Gastrocnemius medialis (tissue), 4 donors: ENCODE data around the gene CACNA2D1. TPM values are rescaled to one million over a fixed set of nuclear protein-coding genes. Genes with fewer than 3 reads are reported as not detected.
A peak's percentile ranks its signal among the peaks of the same experiment; 100 is the strongest.

Source experiments
- ATAC-seq, 2 donors: fragments of 150-250 bp; one replicate each; pipeline ENCODE4 v1.9.1; 2016
- DNase-seq, 2 donors: peaks; one replicate each; pipeline ENCODE4 v3.0.0-alpha.2; 2019
- H3K27ac ChIP-seq, 4 donors: fragments of 200-600 bp; sonication (generic); 1 replicate in 1 of 4; 2 replicates in 3 of 4; pipeline ENCODE4 v1.5.1; 2016 to 2018; ENCODE audit warnings: mild to moderate bottlenecking in 2 of 4, moderate library complexity in 1 of 4
- H3K27me3 ChIP-seq, 3 donors: fragments of 200-600 bp; sonication (generic) in 2 of 3; 1 replicate in 1 of 3; 2 replicates in 2 of 3; pipeline versions ENCODE4 v1.5.1 to v1.6.0; 2016 to 2019; ENCODE audit warnings: mild to moderate bottlenecking in 1 of 3, moderate library complexity in 1 of 3
- H3K36me3 ChIP-seq, 2 donors: fragments of 200-600 bp; sonication (generic) in 1 of 2; one replicate each; pipeline ENCODE4 v1.5.1; 2017 to 2018
- H3K4me1 ChIP-seq, 2 donors: fragments of 200-600 bp; sonication (generic) in 1 of 2; one replicate each; pipeline ENCODE4 v1.5.1; 2016 to 2017; ENCODE audit warnings: mild to moderate bottlenecking in 2 of 2
- H3K4me3 ChIP-seq, 4 donors: fragments of 200-600 bp; sonication (generic) in 3 of 4; 1 replicate in 1 of 4; 2 replicates in 3 of 4; pipeline ENCODE4 v1.5.1; 2016 to 2019; ENCODE audit warnings: mild to moderate bottlenecking in 2 of 4
- H3K9me3 ChIP-seq, 3 donors: fragments of 200-600 bp; sonication (generic) in 2 of 3; 1 replicate in 1 of 3; 2 replicates in 2 of 3; pipeline ENCODE4 v1.5.1; 2016 to 2019
- CTCF ChIP-seq, 5 experiments: fragments of 450-650 bp in 3 of 5; fragments of 200-600 bp in 2 of 5; sonication (generic) in 2 of 5; IDR thresholded peaks in 4 of 5; conservative IDR thresholded peaks in 1 of 5; 1 replicate in 4 of 5; 2 replicates in 1 of 5; pipeline ENCODE4 v1.5.1; 2016 to 2019; ENCODE audit warnings: antibody characterized with exemption in 5 of 5, mild to moderate bottlenecking in 3 of 5, moderate library complexity in 3 of 5
- POLR2A ChIP-seq, 2 donors: fragments of 450-650 bp; IDR thresholded peaks; one replicate each; pipeline ENCODE4 v1.6.1; 2017; ENCODE audit warnings: antibody characterized with exemption in 2 of 2, mild to moderate bottlenecking in 2 of 2, moderate library complexity in 2 of 2
- in situ Hi-C, 4 donors: fragments of 200-750 bp; cut with MboI; loops; one replicate each; pipeline versions ENCODE4 v1.15.0 to v1.8.0; 2017; ENCODE audit warnings: low sequenced_read_pairs in 4 of 4
- intact Hi-C: fragments of 100-400 bp; cut with DNase I; formaldehyde crosslinking; loops from one replicate; pipeline ENCODE4 v1.15.1; 2023; ENCODE audit warnings: low total_unique reads
- total RNA-seq, 4 donors: library from RNA; depleted of rRNA; stranded (reverse); fragments of >200 nt; gene quantifications; one replicate each; pipeline versions ENCODE4 v1.1.0 to v1.2.3, GENCODE V29; 2016

Gene CACNA2D1
- total RNA-seq, 4 donors from 2014 or later, result 83.9 to 157 (median 120) TPM

- Histone ChIP-seq H3K27me3 (no peaks in the 10 kb centered on the region), H3K9me3 (no peaks in the 10 kb centered on the region), H3K27ac (peak overlapping the region in 2 of 4 donors; percentile 88 to 94), H3K36me3 (no peaks in the 10 kb centered on the region), H3K4me3 (no peak overlapping the region), H3K4me1 (peaks cover 24 to 58% of the 10 kb centered on the region in 2 donors)
- TF ChIP-seq POLR2A (IDR thresholded peaks at IDR 0.05) (no peak), CTCF (IDR thresholded peaks at IDR 0.05 in 4 of 5, conservative IDR thresholded peaks at IDR 0.05 in 1 of 5) (no peak)
- DNase-seq (no peak), ATAC-seq (no peak)
- intact Hi-C loops (loop anchor here (10.0 kb wide), 1 partner anchor 1813 kb away; no protein-coding TSS in a partner anchor), in situ Hi-C loops (loop anchor here in 1 of 4 donors (25.0 kb wide), 1 partner anchor 1781 kb away; the partner anchor contains the start of gene CD36)
Observed at GRCh38 chr7:82417898-82418297, 25.7 kb downstream of the CACNA2D1 start.

GRCh38 chr7:82416402-82416801 is 27.2 kb downstream of the CACNA2D1 start:
- no peak for DNase-seq
- no peaks in the 10 kb centered on the region for H3K27me3 ChIP-seq
- peaks cover 29 to 52% of the 10 kb centered on the region in 2 donors for H3K4me1 ChIP-seq
- intact Hi-C loops (loop anchor here (10.0 kb wide), 1 partner anchor 1812 kb away; no protein-coding TSS in a partner anchor), in situ Hi-C loops (loop anchor here in 1 of 4 donors (25.0 kb wide), 1 partner anchor 1779 kb away; the partner anchor contains the start of gene CD36)
- H3K27ac ChIP-seq, result peak overlapping the region; percentile 77 to 94 (median 89)
- H3K36me3 ChIP-seq, result no peaks in the 10 kb centered on the region
- no peaks in the 10 kb centered on the region for H3K9me3 ChIP-seq
- no peak overlapping the region for H3K4me3 ChIP-seq
- TF ChIP-seq CTCF (IDR thresholded peaks at IDR 0.05 in 4 of 5, conservative IDR thresholded peaks at IDR 0.05 in 1 of 5) (no peak), POLR2A (IDR thresholded peaks at IDR 0.05) (no peak)
- peak; percentile 64 to 81 for ATAC-seq

GRCh38 chr7:82414389-82414788 is 29.2 kb downstream of the CACNA2D1 start:
- Histone ChIP-seq H3K4me3 (no peak overlapping the region), H3K4me1 (peaks cover 43 to 51% of the 10 kb centered on the region in 2 donors), H3K27ac (peak overlapping the region; percentile 77 to 94 (median 89)), H3K36me3 (no peaks in the 10 kb centered on the region), H3K9me3 (no peaks in the 10 kb centered on the region), H3K27me3 (no peaks in the 10 kb centered on the region)
- TF ChIP-seq CTCF (IDR thresholded peaks at IDR 0.05 in 4 of 5, conservative IDR thresholded peaks at IDR 0.05 in 1 of 5), result no peak
- no peak for TF ChIP-seq POLR2A (IDR thresholded peaks at IDR 0.05)
- DNase-seq (no peak), ATAC-seq (no peak)
- intact Hi-C loops (loop anchor here (10.0 kb wide), 1 partner anchor 1810 kb away; no protein-coding TSS in a partner anchor), in situ Hi-C loops (loop anchor here in 1 of 4 donors (25.0 kb wide), 1 partner anchor 1777 kb away; the partner anchor contains the start of gene CD36)

- no peaks in the 10 kb centered on the region for H3K36me3 ChIP-seq
- DNase-seq, result no peak
- no peaks in the 10 kb centered on the region for H3K27me3 ChIP-seq
- no peak for ATAC-seq
- TF ChIP-seq CTCF (IDR thresholded peaks at IDR 0.05 in 4 of 5, conservative IDR thresholded peaks at IDR 0.05 in 1 of 5) (no peak), POLR2A (IDR thresholded peaks at IDR 0.05) (no peak)
- in situ Hi-C loops (loop anchor here in 1 of 4 donors (25.0 kb wide), 1 partner anchor 1776 kb away; the partner anchor contains the start of gene CD36), intact Hi-C loops (loop anchor here (10.0 kb wide), 1 partner anchor 1808 kb away; no protein-coding TSS in a partner anchor)
- H3K4me3 ChIP-seq, result no peak overlapping the region
- H3K4me1 ChIP-seq, result peaks cover 46 to 55% of the 10 kb centered on the region in 2 donors
- peak overlapping the region; percentile 88 to 94 (median 92) for H3K27ac ChIP-seq
- H3K9me3 ChIP-seq, result no peaks in the 10 kb centered on the region
Observed at GRCh38 chr7:82413237-82413636, 30.3 kb downstream of the CACNA2D1 start.
